ENCODE measurements around the gene TEAD1. TPM values are rescaled to one million over a fixed set of nuclear protein-coding genes. Genes with fewer than 3 reads are reported as not detected.

The TEAD1 gene
- total and polyA plus RNA-seq, 3 experiments from 2014 or later: 0.59 to 0.89 TPM; not detected in 1

- no peak overlapping the region for H3K4me3 ChIP-seq (ENCODE audit: low read length)
- no peak overlapping the region for H3K27ac ChIP-seq (ENCODE audit: low read depth, low read length)
- Mint-ChIP-seq H3K27me3 (peaks cover 22 to 60% of the 10 kb centered on the region in 2 donors), H3K4me1 (no peaks in the 10 kb centered on the region), H3K9me3 (no peaks in the 10 kb centered on the region), H3K27ac (no peak overlapping the region), H3K36me3 (no peaks in the 10 kb centered on the region), H3K4me3 (no peak overlapping the region)
- no peaks in the 10 kb centered on the region for H3K36me3 ChIP-seq (ENCODE audit: insufficient read depth, low read length)
- ChIA-PET CTCF (no interaction called here), POLR2A (no interaction called here)
- no peak for DNase-seq
- no peaks in the 10 kb centered on the region for H3K9me3 ChIP-seq (ENCODE audit: low read length)
- H3K4me1 ChIP-seq (ENCODE audit: insufficient read depth, low read length): no peaks in the 10 kb centered on the region
- peaks cover 6% of the 10 kb centered on the region for H3K27me3 ChIP-seq (ENCODE audit: insufficient read depth, low read length, poor library complexity, severe bottlenecking)
Observed at GRCh38 chr11:12799334-12799835, 125.2 kb downstream of the TEAD1 start.

GRCh38 chr11:12800032-12800671 lies 125.9 kb downstream of the TEAD1 start:
- DNase-seq: no peak
- H3K9me3 Mint-ChIP-seq: no peaks in the 10 kb centered on the region
- no peak overlapping the region for H3K4me3 Mint-ChIP-seq
- ChIA-PET POLR2A (no interaction called here), CTCF (no interaction called here)
- Histone ChIP-seq H3K27ac (ENCODE audit: low read depth, low read length) (no peak overlapping the region), H3K9me3 (ENCODE audit: low read length) (no peaks in the 10 kb centered on the region), H3K36me3 (ENCODE audit: insufficient read depth, low read length) (no peaks in the 10 kb centered on the region), H3K4me3 (ENCODE audit: low read length) (no peak overlapping the region), H3K4me1 (ENCODE audit: insufficient read depth, low read length) (no peaks in the 10 kb centered on the region), H3K27me3 (ENCODE audit: insufficient read depth, low read length, poor library complexity, severe bottlenecking) (peaks cover 6% of the 10 kb centered on the region)
- no peaks in the 10 kb centered on the region for H3K36me3 Mint-ChIP-seq
- H3K27ac Mint-ChIP-seq: no peak overlapping the region
- H3K4me1 Mint-ChIP-seq: no peaks in the 10 kb centered on the region
- peaks cover 22 to 63% of the 10 kb centered on the region in 2 donors for H3K27me3 Mint-ChIP-seq

- no peak for DNase-seq
- no peaks in the 10 kb centered on the region for H3K9me3 ChIP-seq (ENCODE audit: low read length)
- H3K27me3 Mint-ChIP-seq: peaks cover 22 to 67% of the 10 kb centered on the region in 2 donors
- H3K9me3 Mint-ChIP-seq: no peaks in the 10 kb centered on the region
- POLR2A ChIA-PET: no interaction called here
- no peaks in the 10 kb centered on the region for H3K36me3 ChIP-seq (ENCODE audit: insufficient read depth, low read length)
- H3K4me1 Mint-ChIP-seq: no peaks in the 10 kb centered on the region
- CTCF ChIA-PET: no interaction called here
- H3K27ac Mint-ChIP-seq: no peak overlapping the region
- H3K27ac ChIP-seq (ENCODE audit: low read depth, low read length): no peak overlapping the region
- H3K4me3 ChIP-seq (ENCODE audit: low read length): no peak overlapping the region
- no peak overlapping the region for H3K4me3 Mint-ChIP-seq
- H3K4me1 ChIP-seq (ENCODE audit: insufficient read depth, low read length): no peaks in the 10 kb centered on the region
- no peaks in the 10 kb centered on the region for H3K36me3 Mint-ChIP-seq
- H3K27me3 ChIP-seq (ENCODE audit: insufficient read depth, low read length, poor library complexity, severe bottlenecking): peaks cover 6% of the 10 kb centered on the region
Observed at GRCh38 chr11:12800871-12801270, 126.7 kb downstream of the TEAD1 start.

- Mint-ChIP-seq H3K4me3 (no peak overlapping the region), H3K36me3 (no peaks in the 10 kb centered on the region), H3K9me3 (no peaks in the 10 kb centered on the region), H3K27ac (no peak overlapping the region), H3K4me1 (no peaks in the 10 kb centered on the region), H3K27me3 (peaks cover 22 to 68% of the 10 kb centered on the region in 2 donors)
- no peak overlapping the region for H3K4me3 ChIP-seq (ENCODE audit: low read length)
- ChIA-PET CTCF (no interaction called here), POLR2A (no interaction called here)
- no peaks in the 10 kb centered on the region for H3K9me3 ChIP-seq (ENCODE audit: low read length)
- no peak for DNase-seq
- H3K27ac ChIP-seq (ENCODE audit: low read depth, low read length): no peak overlapping the region
- H3K4me1 ChIP-seq (ENCODE audit: insufficient read depth, low read length): no peaks in the 10 kb centered on the region
- H3K27me3 ChIP-seq (ENCODE audit: insufficient read depth, low read length, poor library complexity, severe bottlenecking): peaks cover 6% of the 10 kb centered on the region
- H3K36me3 ChIP-seq (ENCODE audit: insufficient read depth, low read length): no peaks in the 10 kb centered on the region
Observed at GRCh38 chr11:12801976-12802375, 127.8 kb downstream of the TEAD1 start.

GRCh38 chr11:12802418-12803085 lies 128.3 kb downstream of the TEAD1 start:
- H3K27ac ChIP-seq (ENCODE audit: low read depth, low read length): no peak overlapping the region
- H3K4me3 ChIP-seq (ENCODE audit: low read length): no peak overlapping the region
- H3K9me3 Mint-ChIP-seq: no peaks in the 10 kb centered on the region
- no peak for DNase-seq
- no peaks in the 10 kb centered on the region for H3K4me1 ChIP-seq (ENCODE audit: insufficient read depth, low read length)
- H3K36me3 ChIP-seq (ENCODE audit: insufficient read depth, low read length): no peaks in the 10 kb centered on the region
- peaks cover 6% of the 10 kb centered on the region for H3K27me3 ChIP-seq (ENCODE audit: insufficient read depth, low read length, poor library complexity, severe bottlenecking)
- H3K9me3 ChIP-seq (ENCODE audit: low read length): no peaks in the 10 kb centered on the region
- H3K36me3 Mint-ChIP-seq: no peaks in the 10 kb centered on the region
- CTCF ChIA-PET: no interaction called here
- POLR2A ChIA-PET: no interaction called here
- H3K4me3 Mint-ChIP-seq: no peak overlapping the region
- H3K27ac Mint-ChIP-seq: no peak overlapping the region
- peaks cover 22 to 63% of the 10 kb centered on the region in 2 donors for H3K27me3 Mint-ChIP-seq
- no peaks in the 10 kb centered on the region for H3K4me1 Mint-ChIP-seq

GRCh38 chr11:12803086-12803826 lies 129.0 kb downstream of the TEAD1 start:
- Histone ChIP-seq H3K27me3 (ENCODE audit: insufficient read depth, low read length, poor library complexity, severe bottlenecking) (peaks cover 6% of the 10 kb centered on the region), H3K36me3 (ENCODE audit: insufficient read depth, low read length) (no peaks in the 10 kb centered on the region), H3K4me1 (ENCODE audit: insufficient read depth, low read length) (no peaks in the 10 kb centered on the region), H3K27ac (ENCODE audit: low read depth, low read length) (no peak overlapping the region), H3K9me3 (ENCODE audit: low read length) (no peaks in the 10 kb centered on the region), H3K4me3 (ENCODE audit: low read length) (no peak overlapping the region)
- peaks cover 20 to 58% of the 10 kb centered on the region in 2 donors for H3K27me3 Mint-ChIP-seq
- no peak overlapping the region for H3K27ac Mint-ChIP-seq
- H3K4me3 Mint-ChIP-seq: no peak overlapping the region
- DNase-seq: no peak
- H3K36me3 Mint-ChIP-seq: no peaks in the 10 kb centered on the region
- no peaks in the 10 kb centered on the region for H3K4me1 Mint-ChIP-seq
- CTCF ChIA-PET: no interaction called here
- H3K9me3 Mint-ChIP-seq: no peaks in the 10 kb centered on the region
- POLR2A ChIA-PET: no interaction called here

- H3K36me3 Mint-ChIP-seq: no peaks in the 10 kb centered on the region
- peaks cover 0 to 1% (median 0%) of the 10 kb centered on the region in 5 donors for H3K9me3 Mint-ChIP-seq
- no peaks in the 10 kb centered on the region for H3K4me1 Mint-ChIP-seq
- DNase-seq: no peak
- H3K27ac Mint-ChIP-seq: no peak overlapping the region
- H3K9me3 ChIP-seq (ENCODE audit: low read length): no peaks in the 10 kb centered on the region
- no peak overlapping the region for H3K27ac ChIP-seq (ENCODE audit: low read depth, low read length)
- no peak overlapping the region for H3K4me3 Mint-ChIP-seq
- ChIA-PET POLR2A (no interaction called here), CTCF (no interaction called here)
- peaks cover 5 to 42% of the 10 kb centered on the region in 2 donors for H3K27me3 Mint-ChIP-seq
- H3K36me3 ChIP-seq (ENCODE audit: insufficient read depth, low read length): no peaks in the 10 kb centered on the region
- no peak overlapping the region for H3K4me3 ChIP-seq (ENCODE audit: low read length)
- H3K27me3 ChIP-seq (ENCODE audit: insufficient read depth, low read length, poor library complexity, severe bottlenecking): peaks cover 2% of the 10 kb centered on the region
- H3K4me1 ChIP-seq (ENCODE audit: insufficient read depth, low read length): no peaks in the 10 kb centered on the region
Observed at GRCh38 chr11:12806113-12806512, 131.9 kb downstream of the TEAD1 start.

GRCh38 chr11:12807621-12808020 lies 133.4 kb downstream of the TEAD1 start:
- H3K9me3 Mint-ChIP-seq: peaks cover 0 to 1% (median 0%) of the 10 kb centered on the region in 5 donors
- ChIA-PET CTCF (no interaction called here), POLR2A (no interaction called here)
- no peak for DNase-seq
- H3K27ac Mint-ChIP-seq: no peak overlapping the region
- no peaks in the 10 kb centered on the region for H3K4me1 ChIP-seq (ENCODE audit: insufficient read depth, low read length)
- no peak overlapping the region for H3K4me3 ChIP-seq (ENCODE audit: low read length)
- no peak overlapping the region for H3K27ac ChIP-seq (ENCODE audit: low read depth, low read length)
- peaks cover 9 to 43% of the 10 kb centered on the region in 2 donors for H3K27me3 Mint-ChIP-seq
- H3K4me1 Mint-ChIP-seq: no peaks in the 10 kb centered on the region
- H3K9me3 ChIP-seq (ENCODE audit: low read length): no peaks in the 10 kb centered on the region
- peaks cover 2% of the 10 kb centered on the region for H3K27me3 ChIP-seq (ENCODE audit: insufficient read depth, low read length, poor library complexity, severe bottlenecking)
- H3K36me3 ChIP-seq (ENCODE audit: insufficient read depth, low read length): no peaks in the 10 kb centered on the region
- no peaks in the 10 kb centered on the region for H3K36me3 Mint-ChIP-seq
- no peak overlapping the region for H3K4me3 Mint-ChIP-seq
